PFSK-1 (cell line): ENCODE measurements around the gene TBC1D24.
A peak's percentile ranks its signal among the peaks of the same experiment; 100 is the strongest.

ENCODE experiments used
- FOXP2 ChIP-seq: optimal IDR thresholded peaks from 2 replicates; pipeline ENCODE3; 2011; ENCODE audit warnings: borderline replicate concordance, control low read depth, inconsistent platforms; ENCODE audit not compliant: insufficient read depth; ENCODE audit errors: extremely low read length, extremely low read depth
- POLR2AphosphoS5 ChIP-seq: IDR thresholded peaks from 2 replicates; pipeline ENCODE4 v1.6.1; 2012; ENCODE audit warnings: low read depth, mild to moderate bottlenecking, control low read depth, low read length, moderate library complexity
- SIN3A ChIP-seq: IDR thresholded peaks from 2 replicates; pipeline ENCODE4 v1.6.1; 2012; ENCODE audit warnings: mild to moderate bottlenecking, low read length, moderate library complexity, borderline replicate concordance; ENCODE audit not compliant: insufficient read depth
- TAF1 ChIP-seq: IDR thresholded peaks from 2 replicates; pipeline ENCODE4 v1.6.1; 2012; ENCODE audit warnings: low read length, control low read depth, borderline replicate concordance; ENCODE audit not compliant: insufficient read depth
- TF ChIP-seq, protein P1 (sequence below), 2 experiments: IDR thresholded peaks; 2 replicates each; pipeline versions ENCODE4 v1.6.1 to v1.8.0; 2011 to 2012; ENCODE audit warnings: low read depth in 2 of 2, low read length in 2 of 2, control low read depth in 1 of 2, inconsistent platforms in 1 of 2, mild to moderate bottlenecking in 1 of 2, moderate library complexity in 1 of 2; ENCODE audit not compliant: insufficient read depth in 1 of 2

Gene TBC1D24

DNA sequence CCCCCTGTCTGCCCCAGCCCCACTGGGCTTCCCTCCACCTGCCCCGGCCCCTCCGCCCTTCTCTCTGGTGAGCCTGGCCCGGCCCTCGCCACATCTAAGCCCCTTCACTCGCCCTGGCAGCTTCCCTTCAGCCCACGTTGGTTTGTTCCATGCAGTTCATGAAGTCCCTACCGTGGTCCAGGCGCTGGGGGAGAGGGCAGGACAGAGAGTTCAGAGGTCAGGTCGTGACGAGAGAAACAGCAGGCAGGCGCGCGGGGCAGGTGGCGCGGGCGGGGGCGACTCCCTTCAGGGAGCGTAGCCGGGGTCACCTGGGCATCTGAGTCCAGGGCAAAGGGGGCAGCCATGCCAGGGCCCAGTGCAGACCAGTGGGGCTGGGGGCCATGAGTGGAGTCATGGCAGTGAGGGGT, 23.9 kb upstream of the TBC1D24 start:
- TF ChIP-seq SIN3A, result no peak
- no peak for TF ChIP-seq FOXP2
- TF ChIP-seq POLR2AphosphoS5, result no peak
- TF ChIP-seq, protein P1, sequence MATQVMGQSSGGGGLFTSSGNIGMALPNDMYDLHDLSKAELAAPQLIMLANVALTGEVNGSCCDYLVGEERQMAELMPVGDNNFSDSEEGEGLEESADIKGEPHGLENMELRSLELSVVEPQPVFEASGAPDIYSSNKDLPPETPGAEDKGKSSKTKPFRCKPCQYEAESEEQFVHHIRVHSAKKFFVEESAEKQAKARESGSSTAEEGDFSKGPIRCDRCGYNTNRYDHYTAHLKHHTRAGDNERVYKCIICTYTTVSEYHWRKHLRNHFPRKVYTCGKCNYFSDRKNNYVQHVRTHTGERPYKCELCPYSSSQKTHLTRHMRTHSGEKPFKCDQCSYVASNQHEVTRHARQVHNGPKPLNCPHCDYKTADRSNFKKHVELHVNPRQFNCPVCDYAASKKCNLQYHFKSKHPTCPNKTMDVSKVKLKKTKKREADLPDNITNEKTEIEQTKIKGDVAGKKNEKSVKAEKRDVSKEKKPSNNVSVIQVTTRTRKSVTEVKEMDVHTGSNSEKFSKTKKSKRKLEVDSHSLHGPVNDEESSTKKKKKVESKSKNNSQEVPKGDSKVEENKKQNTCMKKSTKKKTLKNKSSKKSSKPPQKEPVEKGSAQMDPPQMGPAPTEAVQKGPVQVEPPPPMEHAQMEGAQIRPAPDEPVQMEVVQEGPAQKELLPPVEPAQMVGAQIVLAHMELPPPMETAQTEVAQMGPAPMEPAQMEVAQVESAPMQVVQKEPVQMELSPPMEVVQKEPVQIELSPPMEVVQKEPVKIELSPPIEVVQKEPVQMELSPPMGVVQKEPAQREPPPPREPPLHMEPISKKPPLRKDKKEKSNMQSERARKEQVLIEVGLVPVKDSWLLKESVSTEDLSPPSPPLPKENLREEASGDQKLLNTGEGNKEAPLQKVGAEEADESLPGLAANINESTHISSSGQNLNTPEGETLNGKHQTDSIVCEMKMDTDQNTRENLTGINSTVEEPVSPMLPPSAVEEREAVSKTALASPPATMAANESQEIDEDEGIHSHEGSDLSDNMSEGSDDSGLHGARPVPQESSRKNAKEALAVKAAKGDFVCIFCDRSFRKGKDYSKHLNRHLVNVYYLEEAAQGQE (IDR thresholded peaks at IDR 0.05; ENCODE audit: insufficient read depth in 1 of 2, low read depth in 2 of 2, low read length in 2 of 2), result no peak
- TF ChIP-seq TAF1, result no peak

DNA sequence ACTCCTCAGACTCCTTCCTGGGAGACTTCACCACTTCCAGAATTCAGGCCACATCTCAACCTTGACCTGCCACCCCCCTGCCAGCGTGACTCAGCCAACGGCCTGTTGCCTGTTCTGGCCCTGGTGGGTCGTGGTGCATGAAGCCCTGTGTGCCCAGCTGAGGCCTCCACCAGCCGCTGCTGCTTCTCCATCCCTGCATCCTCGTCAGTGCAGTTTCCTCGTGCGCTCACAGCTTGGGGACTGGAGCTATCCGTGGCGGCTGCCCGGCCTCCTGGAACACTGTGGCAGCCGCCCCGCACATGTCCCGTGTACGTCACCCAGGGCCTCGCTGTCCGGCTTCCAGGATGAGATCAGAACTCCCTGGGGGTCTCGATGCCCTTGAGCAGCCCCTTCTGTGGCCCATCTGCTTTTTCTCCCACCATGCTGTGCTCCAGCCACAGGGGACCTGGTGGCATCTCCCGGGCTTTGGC, 23.0 kb upstream of the TBC1D24 start:
- TF ChIP-seq POLR2AphosphoS5 (no peak), TAF1 (no peak), FOXP2 (no peak), SIN3A (no peak)
- TF ChIP-seq, protein P1 (IDR thresholded peaks at IDR 0.05; ENCODE audit: insufficient read depth in 1 of 2, low read depth in 2 of 2, low read length in 2 of 2), result no peak

DNA sequence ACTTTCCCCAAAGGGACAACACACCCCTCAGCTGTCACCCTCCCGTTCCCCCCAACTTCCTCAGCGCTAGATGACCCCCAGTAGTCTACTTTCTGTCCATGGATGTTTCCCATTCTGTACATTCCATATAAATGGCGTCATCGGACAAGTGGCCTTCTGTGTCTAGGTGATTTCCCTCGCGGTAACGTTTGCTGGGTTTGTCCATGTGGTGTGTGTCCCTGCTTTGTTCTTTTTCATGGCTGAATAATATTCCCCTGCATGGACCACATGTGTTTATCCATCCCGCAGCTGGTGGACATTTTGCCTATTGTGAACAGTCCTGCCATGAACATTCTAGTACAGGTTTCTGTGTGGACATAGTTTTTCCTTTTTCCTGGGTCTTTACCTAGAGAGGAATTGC, 22.3 kb upstream of the TBC1D24 start:
- TF ChIP-seq FOXP2 (no peak), TAF1 (no peak), SIN3A (no peak), POLR2AphosphoS5 (no peak)
- TF ChIP-seq, protein P1 (IDR thresholded peaks at IDR 0.05; ENCODE audit: insufficient read depth in 1 of 2, low read depth in 2 of 2, low read length in 2 of 2), result no peak

DNA sequence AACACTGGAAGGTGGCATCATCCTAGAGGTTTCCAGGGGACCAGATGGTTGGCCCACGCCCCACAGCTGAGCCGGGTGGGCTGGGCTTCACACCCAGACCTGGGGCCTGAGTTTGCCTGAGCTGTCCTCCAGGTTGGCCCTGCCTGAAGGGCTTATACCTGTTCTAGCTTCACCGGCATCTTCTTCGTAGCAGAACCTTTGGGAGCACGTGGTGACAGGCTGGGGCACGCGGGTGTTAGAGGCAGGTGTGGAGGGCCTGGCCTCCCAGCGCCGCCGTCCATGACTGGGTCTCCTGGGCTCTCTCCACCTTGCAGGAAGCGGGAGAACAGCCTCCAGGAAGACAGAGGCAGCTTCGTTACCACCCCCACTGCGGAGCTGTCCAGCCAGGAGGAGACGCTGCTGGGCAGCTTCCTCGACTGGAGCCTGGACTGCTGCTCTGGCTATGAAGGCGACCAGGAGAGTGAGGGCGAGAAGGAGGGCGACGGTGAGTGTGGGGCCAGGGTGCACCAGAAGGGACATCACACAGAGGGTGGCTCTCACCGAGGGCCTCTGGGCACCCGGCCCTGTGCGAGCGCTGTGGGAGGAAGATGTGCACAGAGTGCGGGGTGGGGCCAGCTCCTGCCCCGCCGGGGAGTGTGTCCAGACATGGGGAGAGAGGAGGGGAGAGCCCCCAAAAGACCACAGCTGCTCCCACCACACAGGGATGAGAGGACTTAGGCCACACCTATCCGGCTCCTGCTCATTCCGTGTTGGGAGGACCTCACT, 19.7 kb upstream of the TBC1D24 start:
- TF ChIP-seq TAF1, result no peak
- TF ChIP-seq, protein P1 (IDR thresholded peaks at IDR 0.05; ENCODE audit: insufficient read depth in 1 of 2, low read depth in 2 of 2, low read length in 2 of 2), result peak in 1 of 2 experiments; percentile 49; a peak in 1 of 4 replicates

DNA sequence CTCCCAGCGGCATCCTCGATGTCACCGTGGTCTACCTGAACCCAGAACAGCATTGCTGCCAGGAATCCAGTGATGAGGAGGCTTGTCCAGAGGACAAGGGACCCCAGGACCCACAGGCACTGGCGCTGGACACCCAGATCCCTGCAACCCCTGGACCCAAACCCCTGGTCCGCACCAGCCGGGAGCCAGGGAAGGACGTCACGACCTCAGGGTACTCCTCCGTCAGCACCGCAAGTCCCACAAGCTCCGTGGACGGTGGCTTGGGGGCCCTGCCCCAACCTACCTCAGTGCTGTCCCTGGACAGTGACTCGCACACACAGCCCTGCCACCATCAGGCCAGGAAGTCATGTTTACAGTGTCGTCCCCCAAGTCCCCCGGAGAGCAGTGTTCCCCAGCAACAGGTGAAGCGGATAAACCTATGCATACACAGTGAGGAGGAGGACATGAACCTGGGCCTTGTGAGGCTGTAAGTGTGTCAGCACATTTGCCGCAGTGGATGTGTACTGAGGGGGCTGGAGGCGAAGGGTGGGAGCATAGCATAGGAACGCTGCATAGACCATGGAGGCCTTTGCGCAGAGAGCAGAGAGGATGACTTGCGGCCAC, 18.3 kb upstream of the TBC1D24 start:
- TF ChIP-seq SIN3A (no peak), POLR2AphosphoS5 (no peak; the same call in 1 of the 2 replicates), TAF1 (no peak)
